22Rv1 (cell line): ENCODE measurements around the gene ADH1A.
"Not testable (repeated sequence)": the region's sequence is repeated elsewhere in the genome, so short reads cannot be mapped to it uniquely, and the experiment has no call there.

Experiments
- H3K27ac ChIP-seq: fragments of 450-650 bp; 2 replicates; pipeline ENCODE4 v1.5.1; 2017
- CTCF ChIP-seq: fragments of 450-650 bp; IDR thresholded peaks from 2 replicates; pipeline ENCODE4 v1.5.1; 2017; ENCODE audit warnings: mild to moderate bottlenecking
- ZFX ChIP-seq: fragments of 450-650 bp; IDR thresholded peaks from 2 replicates; pipeline ENCODE4 v1.6.1; 2017; ENCODE audit warnings: antibody characterized with exemption, borderline replicate concordance

The ADH1A gene

DNA sequence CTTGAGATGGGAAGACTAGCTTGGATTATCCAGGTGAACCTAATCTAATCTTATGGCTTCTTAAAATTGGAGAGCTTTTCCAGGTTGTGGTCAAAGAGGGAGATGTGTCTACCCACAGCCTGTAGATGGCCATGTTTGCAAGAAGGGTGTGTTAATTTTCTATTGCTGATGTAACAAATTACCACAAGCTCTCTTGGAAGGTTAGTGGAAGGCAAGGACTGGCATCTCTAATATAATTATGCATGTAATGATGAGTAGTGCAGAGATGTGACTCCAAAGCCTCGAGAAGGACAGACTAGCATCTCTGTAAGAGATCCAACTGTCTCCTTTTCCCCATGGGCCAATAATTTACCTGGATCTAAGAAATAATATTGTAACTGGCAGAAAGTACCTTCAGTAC is 33.6 kb upstream of the ADH1A start:
- no peak for TF ChIP-seq CTCF
- TF ChIP-seq ZFX, result no peak
- no peak overlapping the region for H3K27ac ChIP-seq

DNA sequence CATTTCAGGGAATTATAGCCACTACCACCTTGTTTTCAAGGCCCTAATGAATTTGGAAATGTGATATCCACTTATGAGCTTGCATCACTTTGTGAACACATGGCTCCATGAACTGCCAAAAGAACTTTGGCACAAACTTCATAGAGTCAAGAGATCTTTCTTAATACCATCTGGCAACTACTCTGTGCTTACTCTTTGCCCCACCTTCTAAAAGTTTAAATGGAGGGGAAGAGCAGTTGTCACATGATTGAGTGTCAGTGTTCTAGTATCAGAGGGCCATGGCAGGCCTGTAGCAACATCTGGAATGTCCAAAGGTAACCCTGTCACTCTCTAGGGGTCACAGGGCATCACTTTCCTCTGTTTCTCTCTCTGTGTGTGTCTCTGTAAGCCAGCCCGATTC is 33.0 kb upstream of the ADH1A start:
- no peak for TF ChIP-seq CTCF
- no peak for TF ChIP-seq ZFX
- no peak overlapping the region for H3K27ac ChIP-seq

- no peak for TF ChIP-seq ZFX
- TF ChIP-seq CTCF, result no peak
Measured at GRCh38 chr4:99321241-99322191, 30.7 kb upstream of the ADH1A start, which contains the start of gene ADH1B. TSS of gene ADH1B (minus strand) at chr4:99321401. CDS start at chr4:99321331, 70 bp downstream.

GRCh38 chr4:99317811-99318210 is 27.0 kb upstream of the ADH1A start:
- not testable (repeated sequence) for H3K27ac ChIP-seq

More at GRCh38 chr4:99321241-99322191, 30.7 kb upstream of the ADH1A start, which contains the start of gene ADH1B:
- no peak within 1 kb of the TSS for H3K27ac ChIP-seq

GRCh38 chr4:99317354-99317753 is 26.6 kb upstream of the ADH1A start:
- no peak overlapping the region for H3K27ac ChIP-seq
- no peak for TF ChIP-seq ZFX
- no peak for TF ChIP-seq CTCF

GRCh38 chr4:99315839-99316238 is 25.1 kb upstream of the ADH1A start:
- TF ChIP-seq ZFX (no peak), CTCF (no peak)
- no peak overlapping the region for H3K27ac ChIP-seq

- TF ChIP-seq ZFX (no peak), CTCF (no peak)
- H3K27ac ChIP-seq, result no peak overlapping the region
Measured at GRCh38 chr4:99314211-99314610, 23.4 kb upstream of the ADH1A start.
